Ovary (tissue), 9 donors: ENCODE data around the gene ADGRA1. TPM values are rescaled to one million over a fixed set of nuclear protein-coding genes. Genes with fewer than 3 reads are reported as not detected.
"Not testable (repeated sequence)": the region's sequence is repeated elsewhere in the genome, so short reads cannot be mapped to it uniquely, and the experiment has no call there.

Experiments used
- DNase-seq, 5 donors: peaks; one replicate each; pipeline ENCODE4 v3.0.0-alpha.2; 2019 to 2020
- H3K27ac ChIP-seq, 2 donors: fragments of 200-600 bp; one replicate each; pipeline versions ENCODE4 v1.5.1 to v1.8.0; 2019 to 2022
- H3K27me3 ChIP-seq: fragments of 200-600 bp; one replicate; pipeline ENCODE4 v1.8.0; 2022
- H3K36me3 ChIP-seq: fragments of 200-600 bp; sonication (generic); one replicate; pipeline ENCODE4 v1.5.1; 2019
- H3K4me1 ChIP-seq: one replicate; pipeline ENCODE4 v1.8.1; 2013; ENCODE audit warnings: mild to moderate bottlenecking, moderate library complexity; ENCODE audit not compliant: insufficient read depth
- H3K4me3 ChIP-seq: fragments of 200-600 bp; sonication (generic); one replicate; pipeline ENCODE4 v1.5.1; 2017
- H3K9me3 ChIP-seq, 2 donors: fragments of 200-600 bp in 1 of 2; sonication (generic) in 1 of 2; one replicate each; pipeline versions ENCODE4 v1.5.1 to v1.8.1; 2013 to 2019; ENCODE audit warnings: mild to moderate bottlenecking in 1 of 2, moderate library complexity in 1 of 2
- CTCF ChIP-seq, 3 donors: fragments of 450-650 bp in 2 of 3; fragments of 200-600 bp in 1 of 3; IDR thresholded peaks; one replicate each; pipeline versions ENCODE4 v1.5.1 to v1.8.0; 2016 to 2022; ENCODE audit warnings: antibody characterized with exemption in 3 of 3, mild to moderate bottlenecking in 1 of 3
- EP300 ChIP-seq: sonication (generic); formaldehyde crosslinking; IDR thresholded peaks from one replicate; pipeline ENCODE4 v1.6.1; 2017; ENCODE audit warnings: antibody characterized with exemption
- POLR2A ChIP-seq: fragments of 450-650 bp; IDR thresholded peaks from one replicate; pipeline ENCODE4 v1.6.1; 2017; ENCODE audit warnings: antibody characterized with exemption, mild to moderate bottlenecking, moderate library complexity
- whole genome bisulfite sequencing, 3 donors: extraction: QIAGEN DNeasy Blood & Tissue Kit in 1 of 3; methylation state at CpG; one replicate each; pipeline versions ENCODE4 v1.1.5 to v1.1.7; 2013 to 2017; 5-methylcytosine and 5-hydroxymethylcytosine counted together
- intact Hi-C, 4 donors: fragments of 100-400 bp; cut with DNase I; formaldehyde crosslinking; loops; one replicate each; pipeline versions ENCODE4 v1.11.0 to v1.15.1; 2022 to 2023
- polyA plus RNA-seq, 2 donors: library from polyadenylated mRNA; stranded (reverse); fragments of 200-250 nt in 1 of 2; fragments of 350-450 nt in 1 of 2; fragmentation: Illumina TruSeq in 1 of 2; extraction: RNeasy Lipid Tissue Mini Kit (QIAGEN cat#74804) in 1 of 2; gene quantifications; one replicate each; pipeline ENCODE4 v1.2.3, GENCODE V29; 2013 to 2014
- total RNA-seq, 7 donors: library from RNA; depleted of rRNA in 2 of 7; stranded (reverse); fragments of >200 nt in 2 of 7; fragmentation: NEBNext Ultra II Directional in 3 of 7; extraction: Animal tissue kit (Norgen Biotek cat#: 25700) in 3 of 7; gene quantifications; one replicate each; pipeline versions ENCODE4 v1.1.0 to v1.2.4, GENCODE V29; 2016 to 2023
- donor health status: DM: no; HTN: no; CAD: no; lungs with moderate emphysema.
- donor health status: DM: no; HTN: no; CAD: no.
- donor health status: Bipolar disorder and iron deficiency.
- donor health status: DM: yes; HTN: yes; CAD: no.
- donor health status: DM: no; HTN: no; CAD: no.
- donor health status: DM: yes; HTN: yes; CAD: no.

The ADGRA1 gene
- total and polyA plus RNA-seq, 9 donors = 0.07 to 0.92 (median 0.13) TPM; not detected in 5

- H3K9me3 ChIP-seq = no peaks in the 10 kb centered on the region
- no peaks in the 10 kb centered on the region for H3K27me3 ChIP-seq
- no peak overlapping the region for H3K4me3 ChIP-seq
- intact Hi-C loops = no loop called here
- peak in 4 of 5 donors; percentile 6 to 21 (median 10) for DNase-seq
- 76 to 85% (median 78%) methylated on average over 20 of the region's 20 CpGs for WGBS, 3 donors
- H3K4me1 ChIP-seq = no peaks in the 10 kb centered on the region
- no peak overlapping the region for H3K27ac ChIP-seq
- TF ChIP-seq CTCF (IDR thresholded peaks at IDR 0.05) = no peak
- TF ChIP-seq POLR2A = no peak
- no peak for TF ChIP-seq EP300
- no peaks in the 10 kb centered on the region for H3K36me3 ChIP-seq
Measured at GRCh38 chr10:133133471-133134231, 45.9 kb downstream of the ADGRA1 start.

GRCh38 chr10:133134411-133135115 is 46.8 kb downstream of the ADGRA1 start:
- Histone ChIP-seq H3K27ac (no peak overlapping the region), H3K27me3 (no peaks in the 10 kb centered on the region), H3K4me1 (no peaks in the 10 kb centered on the region), H3K9me3 (no peaks in the 10 kb centered on the region), H3K4me3 (no peak overlapping the region), H3K36me3 (no peaks in the 10 kb centered on the region)
- TF ChIP-seq CTCF (IDR thresholded peaks at IDR 0.05) (no peak), EP300 (no peak), POLR2A (no peak)
- intact Hi-C loops = no loop called here
- 48 to 70% (median 63%) methylated on average over 20 of the region's 20 CpGs for WGBS, 3 donors
- peak in 4 of 5 donors; percentile 6 to 18 (median 8) for DNase-seq

GRCh38 chr10:133135116-133135465 is 47.4 kb downstream of the ADGRA1 start:
- intact Hi-C loops = no loop called here
- Histone ChIP-seq H3K4me1 (no peaks in the 10 kb centered on the region), H3K4me3 (no peak overlapping the region), H3K36me3 (no peaks in the 10 kb centered on the region), H3K9me3 (no peaks in the 10 kb centered on the region), H3K27me3 (no peaks in the 10 kb centered on the region), H3K27ac (no peak overlapping the region)
- peak in 1 of 5 donors; percentile 6 for DNase-seq
- no peak for TF ChIP-seq CTCF (IDR thresholded peaks at IDR 0.05)
- TF ChIP-seq POLR2A = no peak
- TF ChIP-seq EP300 = no peak
- 38 to 67% (median 61%) methylated on average over 7 to 8 of the region's 8 CpGs for WGBS, 3 donors

- DNase-seq = peak in 2 of 5 donors; percentile 3 to 12
- intact Hi-C loops, H3K4me1 ChIP-seq, H3K27me3 ChIP-seq, H3K36me3 ChIP-seq, H3K9me3 ChIP-seq, H3K4me3 ChIP-seq, H3K27ac ChIP-seq: not testable (repeated sequence)
- WGBS, 3 donors = 71 to 91% methylated on average over 3 to 12 of the region's 12 CpGs; no CpG with 5 or more reads in 1 of the 3 donors
Measured at GRCh38 chr10:133137486-133138145, 49.9 kb downstream of the ADGRA1 start.
